Endothelial cell of umbilical vein (primary cell): ENCODE data around the gene KCTD16.

Experiments used
- CTCF ChIP-seq, 2 donors: IDR thresholded peaks; 1 replicate in 1 of 2; 2 replicates in 1 of 2; pipeline ENCODE4 v1.5.1; 2011; ENCODE audit warnings: low read length in 2 of 2, mild to moderate bottlenecking in 2 of 2, moderate library complexity in 2 of 2, control low read depth in 1 of 2, inconsistent platforms in 1 of 2, low read depth in 1 of 2; ENCODE audit not compliant: insufficient read depth in 1 of 2; ENCODE audit errors: extremely low read depth in 1 of 2
- JUN ChIP-seq: IDR thresholded peaks from 2 replicates; pipeline ENCODE4 v1.6.1; 2011; ENCODE audit warnings: borderline replicate concordance, low read depth; ENCODE audit not compliant: insufficient read length, insufficient read depth
- MYC ChIP-seq: IDR thresholded peaks from one replicate; pipeline ENCODE4 v1.6.1; 2011; ENCODE audit warnings: mild to moderate bottlenecking, low read depth, low read length
- POLR2A ChIP-seq: IDR thresholded peaks from 2 replicates; pipeline ENCODE4 v1.6.1; 2012; ENCODE audit warnings: low read depth, mild to moderate bottlenecking, control low read depth, low read length

- TF ChIP-seq JUN (no peak), POLR2A (no peak), CTCF (IDR thresholded peaks at IDR 0.05; ENCODE audit: extremely low read depth in 1 of 2, insufficient read depth in 1 of 2, low read depth in 1 of 2, low read length in 2 of 2) (no peak), MYC (no peak)
These were observed 317.1 kb downstream of the KCTD16 start for GRCh38 chr5:144487761-144488160.
